Measurements from ENCODE around the gene EPB41L5. TPM values are rescaled to one million over a fixed set of nuclear protein-coding genes. Genes with fewer than 3 reads are reported as not detected.
"Not testable (repeated sequence)": the region's sequence is repeated elsewhere in the genome, so short reads cannot be mapped to it uniquely, and the experiment has no call there.

EPB41L5 gene
- total RNA-seq, 6 experiments from 2014 or later: 27.1 to 54.1 (median 43.3) TPM

DNA sequence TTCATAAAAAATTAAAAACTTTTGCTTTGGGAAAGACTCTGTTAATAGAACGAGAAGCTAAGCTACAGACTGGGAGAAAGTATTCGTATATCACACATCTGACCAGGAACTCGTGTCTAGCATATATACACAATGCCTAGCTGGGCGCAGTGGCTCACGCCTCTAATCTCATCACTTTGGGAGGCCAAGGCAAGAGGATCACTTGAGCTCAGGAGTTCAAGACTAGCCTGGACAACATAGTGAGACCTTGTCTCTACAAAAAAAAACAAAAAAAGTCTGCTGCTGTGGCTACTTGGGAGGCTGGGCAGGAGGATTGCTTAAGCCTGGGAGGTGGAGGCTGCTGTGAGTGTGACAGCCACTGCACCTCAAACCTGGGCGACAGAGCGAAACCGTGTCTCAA, 46.6 kb downstream of the EPB41L5 start:
- DNase-seq: no peak
- no peak for TF ChIP-seq POLR2A (IDR thresholded peaks at IDR 0.05)
- TF ChIP-seq, protein P1, sequence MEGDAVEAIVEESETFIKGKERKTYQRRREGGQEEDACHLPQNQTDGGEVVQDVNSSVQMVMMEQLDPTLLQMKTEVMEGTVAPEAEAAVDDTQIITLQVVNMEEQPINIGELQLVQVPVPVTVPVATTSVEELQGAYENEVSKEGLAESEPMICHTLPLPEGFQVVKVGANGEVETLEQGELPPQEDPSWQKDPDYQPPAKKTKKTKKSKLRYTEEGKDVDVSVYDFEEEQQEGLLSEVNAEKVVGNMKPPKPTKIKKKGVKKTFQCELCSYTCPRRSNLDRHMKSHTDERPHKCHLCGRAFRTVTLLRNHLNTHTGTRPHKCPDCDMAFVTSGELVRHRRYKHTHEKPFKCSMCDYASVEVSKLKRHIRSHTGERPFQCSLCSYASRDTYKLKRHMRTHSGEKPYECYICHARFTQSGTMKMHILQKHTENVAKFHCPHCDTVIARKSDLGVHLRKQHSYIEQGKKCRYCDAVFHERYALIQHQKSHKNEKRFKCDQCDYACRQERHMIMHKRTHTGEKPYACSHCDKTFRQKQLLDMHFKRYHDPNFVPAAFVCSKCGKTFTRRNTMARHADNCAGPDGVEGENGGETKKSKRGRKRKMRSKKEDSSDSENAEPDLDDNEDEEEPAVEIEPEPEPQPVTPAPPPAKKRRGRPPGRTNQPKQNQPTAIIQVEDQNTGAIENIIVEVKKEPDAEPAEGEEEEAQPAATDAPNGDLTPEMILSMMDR (IDR thresholded peaks at IDR 0.05): no peak
- intact Hi-C loops (cut with DNase I): no loop called here

DNA sequence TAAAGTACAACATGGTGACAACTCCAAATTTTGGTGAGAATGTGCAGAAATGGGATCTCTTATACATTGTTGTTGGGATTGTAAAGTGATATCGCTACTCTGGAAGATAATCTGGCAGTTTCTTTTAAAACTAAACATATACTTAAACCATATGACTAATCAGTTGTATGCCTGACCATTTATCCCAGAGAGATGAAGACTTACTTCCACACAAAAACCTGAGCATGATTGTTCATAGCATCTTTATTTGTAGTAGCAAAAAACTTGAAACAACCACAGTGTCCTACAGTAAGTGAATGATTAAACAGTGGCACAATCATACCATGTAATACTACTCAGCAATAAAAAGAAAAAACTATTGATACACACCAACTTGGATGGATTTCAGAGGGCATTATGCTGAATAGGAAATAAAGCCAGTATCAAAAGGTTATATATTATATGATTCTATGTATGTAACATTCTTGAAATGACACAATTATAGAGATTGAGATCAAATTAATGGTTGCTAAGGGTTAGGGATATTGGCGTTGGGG, 47.3 kb downstream of the EPB41L5 start:
- no peak for TF ChIP-seq POLR2A (IDR thresholded peaks at IDR 0.05)
- TF ChIP-seq, protein P1 (IDR thresholded peaks at IDR 0.05): no peak
- peak in 3 of 4 donors; percentile 20 to 46 (median 37) for ATAC-seq
- 100% methylated on average over 2 of the region's 2 CpGs for WGBS (ENCODE audit: insufficient coverage, low coverage, low lambda C conversion rate, missing lambda C conversion rate)
- Histone ChIP-seq H3K27ac (no peak overlapping the region), H3K4me1 (peaks cover 0 to 13% (median 0%) of the 10 kb centered on the region in 4 donors), H3K9me3 (no peaks in the 10 kb centered on the region), H3K27me3 (no peaks in the 10 kb centered on the region), H3K36me3 (no peaks in the 10 kb centered on the region), H3K4me3 (no peak overlapping the region)
- intact Hi-C loops (cut with DNase I): no loop called here
- DNase-seq: no peak

More for the DNA sequence above, 46.6 kb downstream of the EPB41L5 start:
- H3K4me3 ChIP-seq: no peak overlapping the region
- H3K27me3 ChIP-seq: no peaks in the 10 kb centered on the region
- H3K4me1 ChIP-seq: peaks cover 0 to 13% (median 0%) of the 10 kb centered on the region in 4 donors
- no peaks in the 10 kb centered on the region for H3K36me3 ChIP-seq
- 91% methylated on average over 7 of the region's 8 CpGs for WGBS (ENCODE audit: insufficient coverage, low coverage, low lambda C conversion rate, missing lambda C conversion rate)
- no peaks in the 10 kb centered on the region for H3K9me3 ChIP-seq
- ATAC-seq: peak in 1 of 4 donors; percentile 13
- H3K27ac ChIP-seq: no peak overlapping the region

- TF ChIP-seq, protein P1 (IDR thresholded peaks at IDR 0.05): no peak
- no peak for TF ChIP-seq POLR2A (IDR thresholded peaks at IDR 0.05)
- H3K4me1 ChIP-seq: peaks cover 0 to 16% (median 6%) of the 10 kb centered on the region in 4 donors
- WGBS (ENCODE audit: insufficient coverage, low coverage, low lambda C conversion rate, missing lambda C conversion rate): 73% methylated on average over 1 of the region's 1 CpG
- no peak overlapping the region for H3K4me3 ChIP-seq
- ATAC-seq (no peak), DNase-seq (no peak)
- no peak overlapping the region for H3K27ac ChIP-seq
- no peaks in the 10 kb centered on the region for H3K36me3 ChIP-seq
- H3K9me3 ChIP-seq: no peaks in the 10 kb centered on the region
- intact Hi-C loops (cut with DNase I): no loop called here
- no peaks in the 10 kb centered on the region for H3K27me3 ChIP-seq
Observed at GRCh38 chr2:120064664-120065063, 51.8 kb downstream of the EPB41L5 start.

DNA sequence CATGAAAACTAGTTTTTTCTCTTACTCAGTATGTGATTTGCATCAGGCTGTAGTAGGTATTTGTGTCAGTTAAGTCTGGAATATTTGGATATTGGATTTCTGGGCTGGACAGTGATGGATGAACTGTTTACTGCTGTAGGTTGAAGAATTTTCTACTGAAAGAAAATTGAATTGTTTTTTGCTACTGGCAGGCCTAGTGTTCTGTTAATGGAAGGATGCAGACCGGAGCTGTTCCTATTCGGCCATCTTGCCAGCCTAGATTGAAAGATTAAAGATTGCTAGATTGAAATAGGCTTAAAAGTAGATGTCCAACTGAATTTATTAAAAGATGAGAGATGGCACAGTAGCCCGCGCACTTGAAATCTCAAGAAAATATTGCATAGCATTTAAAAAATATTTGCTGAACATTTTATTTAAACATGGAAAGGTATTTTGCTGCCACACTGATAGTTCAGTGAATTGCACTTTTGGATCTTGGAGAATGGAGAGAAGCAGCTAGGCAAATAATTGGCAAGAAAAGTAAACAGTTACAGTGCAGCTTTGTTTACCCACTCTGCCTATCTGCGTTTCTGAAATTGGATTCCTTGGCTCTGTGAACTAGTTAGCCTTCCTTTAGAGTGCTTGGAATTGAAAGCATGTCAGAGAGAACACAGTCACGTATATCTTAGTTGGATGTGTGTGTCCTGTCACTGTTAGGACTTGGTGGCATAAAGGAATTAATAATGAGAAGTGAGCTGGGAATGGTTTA, 54.1 kb downstream of the EPB41L5 start:
- WGBS (ENCODE audit: insufficient coverage, low coverage, low lambda C conversion rate, missing lambda C conversion rate): 28% methylated on average over 6 of the region's 6 CpGs
- intact Hi-C loops (cut with DNase I): no loop called here

GRCh38 chr2:120068040-120068658, 55.3 kb downstream of the EPB41L5 start:
- H3K36me3 ChIP-seq; H3K4me3 ChIP-seq; H3K27me3 ChIP-seq; DNase-seq; intact Hi-C loops (cut with DNase I); ATAC-seq; H3K27ac ChIP-seq; H3K9me3 ChIP-seq: not testable (repeated sequence)
- 88% methylated on average over 9 of the region's 20 CpGs for WGBS (ENCODE audit: insufficient coverage, low coverage, low lambda C conversion rate, missing lambda C conversion rate)
- peaks cover 0 to 15% (median 6%) of the 10 kb centered on the region in 4 donors for H3K4me1 ChIP-seq

More for the DNA sequence above, 54.1 kb downstream of the EPB41L5 start:
- DNase-seq (no peak), ATAC-seq (peak; percentile 99 to 100 (median 99))
- Histone ChIP-seq H3K9me3 (no peaks in the 10 kb centered on the region), H3K4me1 (peaks cover 0 to 15% (median 6%) of the 10 kb centered on the region in 4 donors), H3K27me3 (no peaks in the 10 kb centered on the region), H3K36me3 (no peaks in the 10 kb centered on the region), H3K27ac (no peak overlapping the region), H3K4me3 (no peak overlapping the region)
- no peak for TF ChIP-seq POLR2A (IDR thresholded peaks at IDR 0.05)
- TF ChIP-seq, protein P1 (IDR thresholded peaks at IDR 0.05): peak in 1 of 4 donors; percentile 17

All from right lobe of liver (tissue), 6 donors.